Caco-2 (cell line): Measurements from ENCODE around the gene NEIL3. TPM values are rescaled to one million over a fixed set of nuclear protein-coding genes. Genes with fewer than 3 reads are reported as not detected.

Experiments used
- BruUV-seq: library from RNA; stranded (reverse); fragments of 400-500 nt; replicated peaks from 2 replicates; lab custom pipeline; 2021; lab: Mats Ljungman, UMichigan
- CTCF ChIA-PET: fragments of 300-600 bp; sonication (Branson Sonifier 250); formaldehyde crosslinking; loops from one replicate; lab custom pipeline; 2022; ENCODE audit warnings: antibody characterized with exemption; lab: Charles Lee
- POLR2A ChIA-PET: fragments of 300-600 bp; sonication (Branson Sonifier 250); formaldehyde crosslinking; loops from one replicate; lab custom pipeline; 2022; ENCODE audit warnings: antibody characterized with exemption; lab: Charles Lee
- DNase-seq, 2 experiments: peaks; one replicate each; pipeline versions ENCODE4 v3.0.0 to v3.0.0-alpha.2; 2020 to 2022
- H3K27me3 ChIP-seq: replicated peaks from 2 replicates; pipeline ENCODE4 v1.6.0; 2011; ENCODE audit warnings: low read length; ENCODE audit not compliant: control insufficient read depth, insufficient read depth
- H3K36me3 ChIP-seq: 2 replicates; pipeline ENCODE4 v1.5.1; 2011; ENCODE audit warnings: low read length; ENCODE audit not compliant: control insufficient read depth, insufficient read depth
- H3K4me1 ChIP-seq: fragments of 250-450 bp; sonication (Bioruptor Pico); 2 replicates; pipeline ENCODE4 v1.5.1; 2020; ENCODE audit warnings: mild to moderate bottlenecking
- H3K4me3 ChIP-seq: 2 replicates; pipeline ENCODE4 v1.5.1; 2011; ENCODE audit warnings: low read depth, mild to moderate bottlenecking, control low read depth, low read length
- H3K9me3 ChIP-seq: fragments of 250-450 bp; sonication (Bioruptor Pico); 2 replicates; pipeline ENCODE4 v1.5.1; 2020; ENCODE audit warnings: mild to moderate bottlenecking, moderate library complexity
- H3K27ac Mint-ChIP-seq: one replicate; pipeline ENCODE4 v1.8.0; 2022; ENCODE audit warnings: mixed read lengths; ENCODE audit not compliant: unreplicated experiment
- H3K27me3 Mint-ChIP-seq: one replicate; pipeline ENCODE4 v1.8.0; 2022; ENCODE audit warnings: mixed read lengths; ENCODE audit not compliant: insufficient read depth, unreplicated experiment
- H3K36me3 Mint-ChIP-seq: one replicate; pipeline ENCODE4 v1.8.0; 2022; ENCODE audit warnings: mild to moderate bottlenecking, mixed read lengths; ENCODE audit not compliant: insufficient read depth, unreplicated experiment
- H3K4me1 Mint-ChIP-seq: one replicate; pipeline ENCODE4 v1.8.0; 2022; ENCODE audit warnings: low read depth, mixed read lengths; ENCODE audit not compliant: unreplicated experiment
- H3K4me3 Mint-ChIP-seq: one replicate; pipeline ENCODE4 v1.8.0; 2022; ENCODE audit warnings: mild to moderate bottlenecking, moderate library complexity, mixed read lengths; ENCODE audit not compliant: unreplicated experiment
- H3K9me3 Mint-ChIP-seq: one replicate; pipeline ENCODE4 v1.8.0; 2022; ENCODE audit warnings: mixed read lengths; ENCODE audit not compliant: unreplicated experiment
- CTCF ChIP-seq, 2 experiments: fragments of 200-600 bp in 1 of 2; IDR thresholded peaks; 1 replicate in 1 of 2; 2 replicates in 1 of 2; pipeline versions ENCODE4 v1.5.1 to v1.8.0; 2011 to 2022; ENCODE audit warnings: antibody characterized with exemption in 1 of 2, control low read depth in 1 of 2, inconsistent platforms in 1 of 2, low read depth in 1 of 2, low read length in 1 of 2, mild to moderate bottlenecking in 1 of 2, moderate library complexity in 1 of 2; ENCODE audit not compliant: insufficient read depth in 1 of 2, severe bottlenecking in 1 of 2, unreplicated experiment in 1 of 2
- intact Hi-C: fragments of 100-400 bp; cut with micrococcal nuclease; formaldehyde crosslinking; loops from one replicate; pipeline ENCODE4 v1.10.0; 2022; ENCODE audit not compliant: unreplicated experiment
- total RNA-seq: library from RNA; stranded (reverse); gene quantifications from 2 replicates; pipeline ENCODE4 v1.2.3, GENCODE V29; 2022

Gene NEIL3
- total RNA-seq, 1 experiment from 2014 or later: 8.0 TPM

DNA sequence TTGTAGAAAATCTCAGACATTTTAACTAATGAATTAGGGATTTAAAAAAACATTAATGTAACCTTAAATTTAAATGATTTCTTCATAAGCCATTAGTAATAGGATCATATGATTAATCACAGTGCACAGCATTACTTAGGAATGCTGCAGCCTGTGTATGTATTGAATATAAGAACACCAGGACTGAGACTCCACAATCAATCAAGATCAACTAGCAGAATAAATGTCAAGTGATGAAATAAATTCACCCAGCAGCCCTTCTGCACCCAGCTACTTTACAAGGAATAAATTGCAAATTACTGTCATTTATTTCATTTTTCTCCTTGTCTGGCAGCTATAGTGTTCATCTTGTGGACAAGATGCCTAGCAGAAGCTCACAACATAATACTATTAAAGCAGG is 46.5 kb downstream of the NEIL3 start:
- no TSS peak for BruUV-seq
- intact Hi-C loops: no loop called here
- no peaks in the 10 kb centered on the region for H3K27me3 ChIP-seq
- H3K27ac Mint-ChIP-seq: no peak overlapping the region
- H3K9me3 Mint-ChIP-seq: no peaks in the 10 kb centered on the region
- H3K4me1 Mint-ChIP-seq: no peaks in the 10 kb centered on the region
- no peaks in the 10 kb centered on the region for H3K27me3 Mint-ChIP-seq
- no peaks in the 10 kb centered on the region for H3K9me3 ChIP-seq
- H3K4me3 ChIP-seq: no peak overlapping the region
- H3K36me3 ChIP-seq: no peaks in the 10 kb centered on the region
- no peak overlapping the region for H3K4me3 Mint-ChIP-seq
- peaks cover 5% of the 10 kb centered on the region for H3K36me3 Mint-ChIP-seq
- POLR2A ChIA-PET: no interaction called here
- TF ChIP-seq CTCF (IDR thresholded peaks at IDR 0.05; ENCODE audit: insufficient read depth in 1 of 2, low read depth in 1 of 2, low read length in 1 of 2, severe bottlenecking in 1 of 2, unreplicated experiment in 1 of 2): no peak
- no peak for DNase-seq
- no peaks in the 10 kb centered on the region for H3K4me1 ChIP-seq
- CTCF ChIA-PET: no interaction called here

DNA sequence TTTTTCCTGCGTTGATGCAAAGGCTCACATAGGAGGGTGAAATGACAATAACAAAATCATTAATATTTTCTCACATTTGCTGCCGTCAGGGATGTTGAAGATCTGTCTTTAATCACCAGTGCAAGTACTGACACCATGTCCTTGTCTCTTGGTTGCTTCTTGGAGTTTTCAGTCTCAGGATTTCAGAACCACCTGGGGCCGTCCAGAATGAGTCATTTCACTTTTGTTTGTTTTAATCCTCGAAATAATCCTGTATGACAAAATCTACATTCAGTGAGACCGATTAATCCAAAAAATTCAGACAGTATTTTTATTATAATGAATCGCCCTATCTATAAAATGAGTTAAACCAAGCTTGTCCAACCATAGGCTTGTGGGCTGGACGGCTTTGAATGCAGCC is 47.2 kb downstream of the NEIL3 start:
- H3K4me1 ChIP-seq: no peaks in the 10 kb centered on the region
- ChIA-PET CTCF (no interaction called here), POLR2A (no interaction called here)
- Mint-ChIP-seq H3K36me3 (peaks cover 5% of the 10 kb centered on the region), H3K27me3 (no peaks in the 10 kb centered on the region), H3K9me3 (no peaks in the 10 kb centered on the region), H3K4me3 (no peak overlapping the region), H3K27ac (no peak overlapping the region), H3K4me1 (no peaks in the 10 kb centered on the region)
- BruUV-seq: no TSS peak
- H3K27me3 ChIP-seq: no peaks in the 10 kb centered on the region
- TF ChIP-seq CTCF (IDR thresholded peaks at IDR 0.05; ENCODE audit: insufficient read depth in 1 of 2, low read depth in 1 of 2, low read length in 1 of 2, severe bottlenecking in 1 of 2, unreplicated experiment in 1 of 2): no peak
- no peaks in the 10 kb centered on the region for H3K9me3 ChIP-seq
- H3K4me3 ChIP-seq: no peak overlapping the region
- intact Hi-C loops: no loop called here
- no peak for DNase-seq
- no peaks in the 10 kb centered on the region for H3K36me3 ChIP-seq

GRCh38 chr4:177367336-177367735 is 57.7 kb downstream of the NEIL3 start:
- H3K4me1 ChIP-seq: no peaks in the 10 kb centered on the region
- TF ChIP-seq CTCF (IDR thresholded peaks at IDR 0.05; ENCODE audit: insufficient read depth in 1 of 2, low read depth in 1 of 2, low read length in 1 of 2, severe bottlenecking in 1 of 2, unreplicated experiment in 1 of 2): peak in 1 of 2 experiments; percentile 47
- BruUV-seq: no TSS peak
- no peak overlapping the region for H3K4me3 ChIP-seq
- Mint-ChIP-seq H3K9me3 (no peaks in the 10 kb centered on the region), H3K36me3 (no peaks in the 10 kb centered on the region), H3K4me3 (no peak overlapping the region), H3K27me3 (no peaks in the 10 kb centered on the region), H3K4me1 (no peaks in the 10 kb centered on the region), H3K27ac (no peak overlapping the region)
- H3K36me3 ChIP-seq: no peaks in the 10 kb centered on the region
- ChIA-PET CTCF (no interaction called here), POLR2A (interaction anchor here (1.0 kb wide), 1 partner anchor 75 kb away, joined by 3 read pairs; the partner anchor contains the start of gene AGA)
- H3K9me3 ChIP-seq: no peaks in the 10 kb centered on the region
- intact Hi-C loops: loop anchor here (2.0 to 5.0 kb wide), 2 partner anchors 75 to 180 kb away; partner anchors contain the start of gene AGA
- peak in 1 of 2 experiments; percentile 24 for DNase-seq
- H3K27me3 ChIP-seq: no peaks in the 10 kb centered on the region
